Gastrocnemius medialis (tissue), 4 donors: Measurements from ENCODE around the gene MAP3K13.
"Not testable (repeated sequence)": the region's sequence is repeated elsewhere in the genome, so short reads cannot be mapped to it uniquely, and the experiment has no call there.

ENCODE experiments used
- CTCF ChIP-seq, 5 experiments: fragments of 450-650 bp in 3 of 5; fragments of 200-600 bp in 2 of 5; sonication (generic) in 2 of 5; IDR thresholded peaks in 4 of 5; conservative IDR thresholded peaks in 1 of 5; 1 replicate in 4 of 5; 2 replicates in 1 of 5; pipeline ENCODE4 v1.5.1; 2016 to 2019; ENCODE audit warnings: antibody characterized with exemption in 5 of 5, mild to moderate bottlenecking in 3 of 5, moderate library complexity in 3 of 5
- POLR2A ChIP-seq, 2 donors: fragments of 450-650 bp; IDR thresholded peaks; one replicate each; pipeline ENCODE4 v1.6.1; 2017; ENCODE audit warnings: antibody characterized with exemption in 2 of 2, mild to moderate bottlenecking in 2 of 2, moderate library complexity in 2 of 2

GRCh38 chr3:185466123-185466522, 103.2 kb downstream of the MAP3K13 start:
- TF ChIP-seq CTCF (IDR thresholded peaks at IDR 0.05 in 4 of 5, conservative IDR thresholded peaks at IDR 0.05 in 1 of 5); POLR2A (IDR thresholded peaks at IDR 0.05): not testable (repeated sequence)
